SK-N-DZ (cell line): ENCODE measurements around the gene DNAJB5.
"Not testable (repeated sequence)": the region's sequence is repeated elsewhere in the genome, so short reads cannot be mapped to it uniquely, and the experiment has no call there.

Experiments used
- DNase-seq: peaks from one replicate; pipeline ENCODE4 v3.0.0-alpha.2; 2015; ENCODE audit warnings: low spot score

Gene DNAJB5

DNA sequence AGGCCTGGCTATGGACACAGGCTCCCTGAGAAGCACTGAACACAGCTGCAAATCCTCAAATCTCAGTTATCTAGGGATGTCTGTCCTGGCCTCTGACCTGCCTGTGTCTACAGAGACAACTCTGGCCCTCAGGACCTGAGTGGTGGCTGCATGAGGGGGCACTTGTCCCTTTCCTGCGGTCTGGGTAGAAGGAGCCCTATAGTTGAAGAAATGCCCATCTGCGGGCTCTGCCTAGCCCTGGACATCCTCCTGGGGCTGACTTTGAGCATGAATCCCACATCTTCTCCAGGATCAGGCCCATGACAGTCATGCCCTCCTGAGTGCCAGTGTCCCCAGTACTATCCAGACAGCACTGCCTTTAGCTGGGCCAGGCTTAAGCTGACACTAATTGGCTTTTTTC lies 10.0 kb downstream of the DNAJB5 start:
- no peak for DNase-seq

DNA sequence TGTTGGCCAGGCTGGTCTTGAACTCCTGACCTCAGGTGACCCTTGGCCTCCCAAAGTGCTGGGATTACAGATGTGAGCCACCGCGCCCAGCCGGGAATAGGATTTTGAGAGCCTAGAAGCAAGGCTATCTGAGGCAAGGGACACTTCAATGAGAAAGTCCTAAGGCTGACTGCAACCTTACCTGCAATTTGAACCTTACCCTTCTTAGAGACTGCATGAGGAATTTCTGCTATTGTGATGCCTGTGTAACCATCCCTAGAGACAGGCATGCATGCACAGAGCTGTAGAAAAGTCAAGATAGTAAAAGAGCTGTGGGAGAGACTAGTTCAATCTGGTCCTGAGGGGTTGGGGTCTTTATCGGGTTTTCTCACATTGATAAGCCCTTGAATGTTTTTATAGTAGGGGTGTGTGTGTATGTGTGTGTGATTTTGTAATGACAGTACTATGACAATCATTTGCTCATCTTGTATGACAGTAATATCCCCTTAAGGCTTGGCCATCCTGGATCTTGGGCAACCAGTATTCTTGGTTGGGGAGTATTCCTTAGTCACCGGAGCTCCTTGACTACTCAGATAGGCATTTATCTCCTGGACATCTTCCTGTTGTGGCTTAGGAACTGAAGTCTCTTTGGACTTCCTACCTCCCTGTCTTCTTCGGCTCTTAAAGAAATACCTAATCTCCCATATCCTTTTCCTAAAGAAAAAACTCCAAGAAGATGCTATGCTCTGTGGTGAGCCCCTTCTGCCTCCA lies 11.2 kb downstream of the DNAJB5 start:
- DNase-seq, result no peak

DNA sequence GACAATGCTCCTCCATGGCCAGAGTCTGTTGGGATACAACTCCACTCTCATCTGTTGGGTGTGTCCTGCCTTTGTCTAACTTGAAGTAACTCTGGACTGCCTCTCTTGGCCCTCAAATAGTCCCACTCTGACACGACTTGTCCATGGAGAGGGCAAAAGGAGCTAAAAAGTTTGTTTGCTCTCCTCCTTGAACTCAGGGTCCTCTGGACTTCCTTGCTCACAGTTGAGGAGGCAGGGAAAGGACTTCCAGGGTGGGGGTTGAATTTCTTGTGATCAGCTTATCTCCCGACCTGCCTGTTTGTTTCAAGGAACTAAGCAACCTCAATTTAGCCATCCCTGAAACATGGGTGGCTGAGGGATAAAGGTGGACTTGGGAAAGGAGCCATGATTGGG lies 11.7 kb downstream of the DNAJB5 start:
- DNase-seq, result no peak

DNA sequence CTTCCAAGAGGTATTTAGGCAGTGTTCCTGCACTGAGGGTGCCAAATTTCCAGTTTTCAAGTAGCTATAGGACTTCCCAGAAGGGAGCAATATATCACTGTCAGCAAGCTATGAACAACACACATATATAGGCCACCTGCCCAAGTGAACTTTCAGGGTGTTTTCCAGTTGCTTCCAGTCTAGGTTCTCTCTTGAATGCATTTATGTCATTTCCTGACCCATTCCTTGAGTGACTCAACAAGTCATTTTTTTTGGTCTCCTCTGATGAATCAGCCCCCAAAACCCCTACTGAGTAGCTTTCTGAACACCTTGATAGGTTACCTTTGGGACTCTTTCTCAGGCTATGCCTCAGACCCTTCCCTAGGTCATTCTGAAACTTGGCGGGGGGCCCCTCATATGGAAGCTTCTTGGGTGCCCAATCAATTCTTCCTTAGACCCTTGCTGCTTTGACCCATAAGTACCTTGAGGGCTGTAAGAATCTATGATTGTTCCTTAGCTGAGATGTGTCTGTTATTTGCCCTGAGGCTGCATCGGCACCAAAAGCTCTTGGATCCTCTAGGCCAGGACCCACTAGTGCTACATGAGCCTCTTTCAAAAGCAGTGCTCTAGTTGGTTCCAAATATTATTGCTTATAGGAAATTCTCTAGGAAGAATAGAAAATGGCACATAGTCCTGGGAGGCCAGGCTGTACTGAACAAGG lies 12.4 kb downstream of the DNAJB5 start:
- DNase-seq, result no peak

DNA sequence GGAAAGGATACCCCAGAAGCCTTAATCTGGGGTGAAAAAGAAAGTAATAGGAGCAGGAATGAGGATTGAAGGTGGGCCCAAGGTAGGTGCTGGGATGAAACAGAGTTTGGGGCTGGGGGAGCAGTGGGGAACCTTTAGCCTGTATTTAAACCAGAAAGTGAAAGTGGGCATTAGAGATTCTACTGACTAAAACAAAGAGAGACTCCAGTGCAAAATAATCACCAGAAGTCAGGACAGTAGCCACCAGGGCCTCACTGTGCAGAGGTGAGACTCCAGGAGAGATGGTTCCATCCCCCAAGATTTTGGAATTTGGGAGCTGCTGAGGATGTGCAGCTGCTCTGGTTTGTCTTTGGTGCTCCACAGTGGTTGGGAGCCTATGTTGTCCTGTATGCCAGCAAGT lies 13.1 kb downstream of the DNAJB5 start:
- no peak for DNase-seq

DNA sequence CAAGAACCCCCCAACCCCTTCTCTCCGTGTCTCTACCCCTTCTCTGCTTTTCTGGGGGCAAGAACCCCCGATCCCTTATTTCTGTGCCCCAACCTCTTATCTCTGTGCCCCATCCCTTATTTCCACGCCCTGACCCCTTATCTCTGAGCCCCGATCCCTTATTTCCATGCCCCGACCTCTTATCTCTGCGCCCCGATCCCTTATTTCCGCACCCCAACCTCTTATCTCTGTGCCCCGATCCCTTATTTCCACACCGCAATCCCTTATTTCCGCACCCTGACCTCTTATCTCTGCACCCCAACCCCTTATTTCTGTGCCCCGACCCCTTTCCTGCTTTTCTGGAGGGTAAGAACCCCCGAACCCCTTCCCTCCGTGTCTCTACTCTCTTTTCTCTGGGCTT lies 14.8 kb downstream of the DNAJB5 start:
- DNase-seq, result not testable (repeated sequence)

DNA sequence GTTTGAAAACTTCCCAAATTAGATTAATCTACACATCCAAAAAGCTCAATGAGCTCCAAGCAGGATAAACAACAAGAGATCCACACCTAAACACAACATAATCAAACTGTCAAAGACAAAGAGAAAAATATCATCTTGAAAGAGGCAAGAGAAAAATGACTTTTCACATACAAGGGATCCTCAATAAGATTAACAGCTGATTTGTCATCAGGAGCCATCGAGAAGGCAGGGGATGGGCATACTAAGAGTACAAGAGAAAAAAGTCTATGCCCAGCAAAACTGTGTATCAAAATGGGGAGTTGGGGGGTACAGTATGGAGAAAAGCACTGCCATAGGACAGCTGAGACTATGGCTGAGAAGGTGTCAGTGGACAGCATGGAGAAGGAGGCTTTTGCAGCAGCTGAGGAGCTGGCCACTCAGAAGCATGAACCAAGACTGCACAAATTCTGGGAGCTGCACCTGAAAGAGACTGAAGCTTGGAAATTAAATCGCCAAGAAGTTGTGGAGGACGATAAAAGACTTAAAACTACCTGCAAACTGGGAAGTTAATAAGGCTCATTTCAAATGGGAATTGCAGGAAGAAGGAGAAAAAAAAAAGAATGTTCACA lies 20.9 kb downstream of the DNAJB5 start:
- DNase-seq, result no peak

DNA sequence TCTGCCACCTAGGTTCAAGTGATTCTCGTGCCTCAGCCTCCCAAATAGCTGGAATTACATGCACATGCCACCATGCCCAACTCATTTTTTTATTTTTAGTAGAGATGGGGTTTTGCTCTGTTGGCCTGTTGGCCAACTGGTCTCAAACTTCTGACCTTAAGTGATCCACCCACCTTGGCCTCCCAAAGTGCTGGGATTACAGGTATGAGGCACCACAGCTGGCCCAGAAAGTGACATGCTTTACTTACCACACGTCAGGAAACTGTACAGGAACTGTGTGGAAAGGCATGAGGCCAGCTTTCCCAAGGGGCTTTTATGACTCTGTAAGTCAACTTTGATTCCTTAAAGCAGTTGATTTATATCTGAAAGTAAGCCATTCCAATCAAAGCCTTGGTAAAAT lies 25.0 kb downstream of the DNAJB5 start:
- DNase-seq, result no peak

DNA sequence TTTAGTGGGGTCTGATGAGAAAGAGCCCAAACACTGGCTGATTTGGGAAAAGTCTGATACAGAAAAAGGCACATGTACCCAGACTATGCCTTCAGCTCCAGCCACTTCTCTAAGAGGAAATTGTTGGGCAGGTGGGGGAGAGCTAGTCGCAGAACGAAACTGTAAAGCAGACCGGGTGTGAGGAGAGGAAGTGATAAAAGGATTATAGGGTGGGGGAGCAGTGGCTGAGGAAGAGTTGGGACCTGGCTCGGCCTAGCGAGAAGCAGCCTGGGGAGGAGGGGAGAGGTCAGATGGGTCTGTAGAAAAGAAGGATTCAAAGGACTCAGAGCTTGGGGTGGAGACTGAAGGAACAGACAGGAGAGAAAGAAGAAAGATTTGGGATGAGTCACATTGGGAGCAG lies 33.9 kb downstream of the DNAJB5 start:
- DNase-seq, result not testable (repeated sequence)

DNA sequence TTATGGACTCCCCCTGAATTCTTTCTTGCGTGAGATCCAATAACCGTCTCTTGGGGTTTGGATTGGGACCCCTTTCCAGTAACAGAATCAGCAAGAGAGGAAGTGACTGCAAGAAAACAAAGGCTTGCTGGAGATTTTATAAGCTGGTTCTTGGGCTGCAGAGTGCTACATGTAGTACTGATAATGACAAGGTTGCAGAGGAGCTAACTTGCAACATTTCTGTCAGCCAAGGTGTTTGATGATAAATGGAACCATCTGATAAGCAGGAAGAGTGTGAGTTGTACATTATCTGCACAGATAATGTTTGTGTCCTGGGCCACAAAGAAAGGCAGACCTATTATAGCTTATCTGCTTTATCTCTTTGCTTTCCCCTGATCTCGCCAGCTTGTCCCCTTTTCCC lies 37.1 kb downstream of the DNAJB5 start:
- no peak for DNase-seq

DNA sequence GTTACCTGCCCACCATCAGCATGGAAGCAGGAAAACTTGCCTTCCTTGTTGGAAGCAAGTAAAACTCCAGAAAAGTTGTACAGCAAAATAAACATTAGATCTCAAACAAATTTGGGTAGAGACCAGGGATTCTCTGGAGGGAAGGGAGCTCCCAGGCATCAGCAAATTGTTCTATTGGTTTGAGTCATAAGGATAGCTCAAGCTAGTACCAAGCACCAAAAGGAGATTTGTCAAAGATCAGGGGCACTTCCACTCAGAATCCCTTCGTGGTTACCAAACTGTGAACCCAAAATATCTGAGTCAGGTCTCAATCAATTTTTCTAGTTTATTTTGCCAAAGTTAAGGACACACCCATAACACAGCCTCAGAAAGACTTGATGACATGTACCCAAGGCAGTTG lies 37.8 kb downstream of the DNAJB5 start:
- no peak for DNase-seq

DNA sequence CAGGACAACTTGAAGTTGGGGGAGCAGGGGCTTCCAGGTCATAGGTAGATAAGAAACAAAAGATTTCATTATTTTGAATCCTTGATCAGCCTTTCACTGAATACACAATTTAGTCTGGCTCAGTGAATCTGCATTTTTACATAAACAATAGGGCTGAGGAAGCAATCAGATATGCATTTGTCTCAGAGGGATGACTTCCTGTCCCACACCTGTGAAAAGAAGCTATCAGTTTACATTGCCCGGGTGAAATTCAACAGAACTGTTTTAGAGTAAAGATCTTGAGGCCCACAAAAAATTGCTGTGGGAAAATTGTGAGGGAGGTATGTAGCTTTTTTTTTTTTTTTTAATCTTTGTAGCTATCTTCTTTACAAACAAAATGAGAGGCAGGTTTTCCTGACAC lies 38.3 kb downstream of the DNAJB5 start:
- DNase-seq, result no peak

DNA sequence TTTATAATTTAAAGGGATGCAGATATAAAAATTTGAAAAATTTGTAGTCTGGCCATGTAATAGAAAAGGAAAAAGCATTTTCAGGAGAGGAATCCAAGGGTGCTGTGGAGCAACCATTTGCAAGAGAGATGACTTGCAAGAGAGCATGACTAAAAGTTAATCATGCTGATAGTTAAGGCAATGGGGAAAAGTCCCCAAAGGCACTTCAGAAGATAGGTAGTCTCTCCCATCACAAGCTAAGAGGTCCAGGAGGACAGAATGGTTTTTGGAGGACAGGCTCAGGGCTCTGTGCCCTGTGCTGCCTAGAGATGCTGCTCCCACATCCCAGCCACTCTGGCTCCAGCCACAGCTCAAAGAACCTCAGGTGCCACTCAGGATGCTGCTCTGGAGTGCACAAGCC lies 38.8 kb downstream of the DNAJB5 start:
- no peak for DNase-seq

DNA sequence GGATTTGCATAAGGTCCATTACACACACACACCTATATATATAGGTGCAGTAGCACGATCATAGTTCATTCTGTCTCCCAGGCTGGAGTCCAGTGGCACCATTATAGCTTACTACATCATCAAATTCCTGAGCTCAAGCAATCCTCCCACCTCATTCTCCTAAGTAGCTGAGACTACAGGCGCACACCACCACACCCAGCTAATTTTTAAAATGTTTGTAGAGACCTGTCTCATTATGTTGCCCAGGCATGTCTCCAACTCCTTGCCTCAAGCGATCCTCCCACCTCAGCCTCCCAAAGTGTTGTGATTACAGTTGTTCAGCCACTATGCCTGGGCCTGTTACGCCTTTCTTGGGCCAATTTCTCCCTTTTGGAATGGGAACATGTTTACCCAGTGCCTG lies 39.7 kb downstream of the DNAJB5 start:
- no peak for DNase-seq

DNA sequence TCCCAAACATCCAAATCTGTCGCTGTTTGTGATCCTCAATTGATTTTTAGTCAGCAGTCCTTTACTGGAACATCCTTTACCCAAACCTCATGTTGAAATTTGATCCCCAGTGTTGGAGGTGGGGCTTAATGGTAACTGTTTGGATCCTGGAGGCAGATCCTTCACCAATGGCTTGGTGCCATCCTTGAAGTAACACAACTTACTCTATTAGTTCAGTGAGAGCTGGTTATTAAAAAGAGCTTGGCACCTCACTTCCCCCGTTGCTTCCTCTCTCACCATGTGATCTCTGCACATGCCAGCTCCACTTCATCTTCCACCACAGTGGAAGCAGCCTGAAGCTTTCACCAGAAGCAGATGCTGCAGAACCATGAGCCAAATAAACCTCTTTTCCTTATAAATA lies 40.3 kb downstream of the DNAJB5 start:
- no peak for DNase-seq

DNA sequence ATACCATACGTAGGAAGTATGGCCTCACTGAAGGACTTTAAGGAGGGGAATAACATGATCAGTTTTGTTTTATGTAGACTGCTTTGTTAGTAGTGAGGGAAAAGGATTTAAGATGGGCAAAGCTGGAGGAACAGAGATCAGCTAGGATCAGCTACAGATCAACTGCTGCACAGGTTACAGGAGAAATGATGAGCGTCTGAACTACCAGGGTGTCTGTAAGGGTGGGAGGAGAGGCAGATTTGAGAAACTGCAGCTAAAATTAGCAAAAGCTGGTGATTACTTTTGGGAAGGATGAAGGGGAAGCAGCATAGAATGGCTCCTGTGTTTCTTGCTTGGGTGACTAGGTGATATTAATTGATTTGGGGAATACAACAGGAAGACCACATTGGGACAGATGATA lies 43.6 kb downstream of the DNAJB5 start:
- DNase-seq, result no peak

DNA sequence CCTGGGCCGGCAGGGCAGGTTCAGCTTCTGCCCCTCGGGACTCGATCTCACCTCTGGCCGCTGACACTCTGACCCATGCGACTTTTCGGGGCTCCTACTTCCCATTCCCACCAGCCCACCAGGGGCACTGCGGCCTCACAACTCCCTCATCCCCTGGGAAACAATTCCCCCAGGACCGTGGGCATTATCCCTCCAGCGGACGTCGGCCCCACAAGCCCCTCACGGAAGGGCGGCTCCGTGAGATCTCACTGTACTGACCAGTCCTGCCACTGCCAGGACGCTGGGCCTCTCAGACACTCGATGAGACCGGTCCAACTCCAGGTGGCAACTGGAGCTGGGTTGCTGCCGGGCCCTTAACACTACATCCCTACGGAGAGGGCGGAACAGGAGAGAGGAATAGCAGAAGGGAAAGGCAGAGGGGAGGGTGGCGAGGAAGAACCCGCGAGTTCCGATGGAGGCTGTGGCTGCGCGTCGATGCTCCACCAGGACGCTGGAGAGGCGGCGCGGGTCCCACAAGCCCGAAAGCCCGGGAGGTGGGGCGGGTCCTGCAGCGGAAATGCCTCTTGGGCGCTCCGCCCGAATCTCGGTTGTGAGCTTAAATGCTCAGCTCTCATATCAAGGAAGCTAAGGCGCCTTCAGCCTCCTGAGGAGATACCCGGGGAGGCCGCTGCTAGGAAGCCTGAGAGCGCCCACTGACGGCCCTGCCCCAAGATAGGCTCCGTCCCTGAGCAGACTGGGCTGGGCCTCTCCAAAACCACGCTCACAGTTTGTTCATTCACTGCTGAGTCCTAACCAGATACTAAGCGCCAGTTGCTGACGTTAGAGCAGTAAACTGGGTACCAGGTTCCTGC lies 46.5 kb downstream of the DNAJB5 start:
- DNase-seq, result no peak

DNA sequence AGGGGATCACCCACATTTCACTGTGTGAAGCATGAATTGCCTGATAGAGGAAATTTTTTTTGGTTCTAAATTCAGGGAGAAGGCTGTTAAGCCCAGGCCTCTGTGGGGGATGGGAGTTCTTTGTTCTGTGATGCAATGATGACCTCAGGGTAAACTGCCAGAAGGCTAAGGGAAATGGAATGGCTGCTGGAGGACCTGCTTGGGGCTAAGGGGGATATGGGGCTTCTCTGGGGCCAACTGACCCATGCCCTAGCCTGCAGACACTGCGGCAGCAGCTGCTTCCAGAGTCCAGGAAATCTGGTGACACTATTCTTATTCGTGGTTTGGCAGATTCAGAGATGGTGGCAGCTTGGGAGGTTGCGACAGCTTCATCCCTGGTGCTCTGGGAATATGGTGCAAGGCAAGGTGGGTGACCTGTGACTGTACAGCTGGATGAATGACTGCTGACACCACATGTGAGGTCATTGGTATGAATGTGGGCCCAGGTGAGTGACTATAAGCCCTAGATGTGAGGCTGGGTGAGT lies 52.6 kb downstream of the DNAJB5 start:
- DNase-seq, result no peak

DNA sequence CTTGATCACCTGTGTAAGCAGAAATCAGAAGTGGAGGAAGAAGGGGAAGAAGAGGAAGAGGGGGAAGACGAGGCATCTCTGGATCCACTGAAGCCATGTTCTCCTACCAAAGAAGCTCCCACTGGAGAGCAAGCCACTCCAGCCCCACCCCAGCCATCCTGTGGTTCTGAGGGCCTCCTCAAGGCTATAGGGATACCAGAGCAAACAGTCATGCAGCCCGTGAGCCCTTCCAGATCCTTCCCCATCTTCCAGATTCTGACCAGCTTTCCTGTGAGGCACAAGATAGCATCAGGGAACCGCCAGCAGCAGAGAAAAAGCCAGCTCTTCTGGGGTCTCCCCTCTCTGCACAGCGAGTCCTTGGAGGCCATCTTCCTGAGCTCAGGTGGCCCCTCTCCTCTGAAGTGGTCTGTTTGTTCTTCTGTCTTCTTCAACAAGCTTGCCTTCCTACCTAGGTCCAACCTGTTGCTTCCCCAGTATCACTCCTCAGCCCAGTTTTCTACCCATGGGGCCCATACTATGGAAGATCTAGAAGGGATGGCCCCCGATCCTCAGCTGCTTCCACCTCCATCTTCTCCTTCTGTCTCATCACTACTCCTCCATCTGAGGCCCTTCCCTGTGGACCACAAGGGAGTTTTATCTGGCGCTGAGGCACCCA lies 53.5 kb downstream of the DNAJB5 start:
- DNase-seq, result no peak

DNA sequence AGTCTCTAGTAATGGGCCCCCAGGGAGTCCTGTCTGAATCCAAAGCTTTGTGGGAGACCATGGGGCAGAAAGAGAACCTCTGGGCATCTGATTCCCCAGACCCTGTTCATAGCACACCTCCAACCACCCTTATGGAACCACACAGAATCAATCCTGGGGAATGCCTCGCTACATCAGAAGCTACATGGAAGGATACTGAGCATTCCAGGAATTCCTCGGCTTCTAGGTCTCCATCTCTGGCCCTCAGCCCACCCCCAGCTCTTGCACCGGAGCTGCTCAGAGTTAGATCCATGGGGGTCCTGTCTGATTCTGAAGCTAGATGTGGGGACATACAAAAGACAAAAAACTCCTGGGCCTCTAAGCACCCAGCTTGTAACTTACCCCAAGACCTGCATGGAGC lies 54.5 kb downstream of the DNAJB5 start:
- no peak for DNase-seq
